Measurements from ENCODE around the gene FAM227B. TPM values are rescaled to one million over a fixed set of nuclear protein-coding genes. Genes with fewer than 3 reads are reported as not detected.
"Not testable (repeated sequence)": the region's sequence is repeated elsewhere in the genome, so short reads cannot be mapped to it uniquely, and the experiment has no call there.

The FAM227B gene
- total RNA-seq, 2 donors from 2014 or later = 3.9 to 8.0 TPM

- no peak for DNase-seq (ENCODE audit: low spot score)
- intact Hi-C loops (cut with DNase I) = no loop called here
Measured at GRCh38 chr15:49521802-49522201, 98.8 kb downstream of the FAM227B start.

- intact Hi-C loops (cut with DNase I); DNase-seq (ENCODE audit: low spot score): not testable (repeated sequence)
Measured at GRCh38 chr15:49512739-49513138, 107.9 kb downstream of the FAM227B start.

GRCh38 chr15:49507261-49507660, 113.4 kb downstream of the FAM227B start:
- intact Hi-C loops (cut with DNase I) = no loop called here
- DNase-seq (ENCODE audit: low spot score) = no peak

- intact Hi-C loops (cut with DNase I) = no loop called here
- DNase-seq (ENCODE audit: low spot score) = no peak
Measured at GRCh38 chr15:49506341-49506740, 114.3 kb downstream of the FAM227B start.

- DNase-seq (ENCODE audit: low spot score) = no peak
- intact Hi-C loops (cut with DNase I) = no loop called here
Measured at GRCh38 chr15:49501586-49501985, 119.0 kb downstream of the FAM227B start.

- DNase-seq (ENCODE audit: low spot score) = no peak
- intact Hi-C loops (cut with DNase I) = no loop called here
Measured at GRCh38 chr15:49495993-49496753, 124.4 kb downstream of the FAM227B start.

- intact Hi-C loops (cut with DNase I) = no loop called here
Measured at GRCh38 chr15:49494842-49495241, 125.8 kb downstream of the FAM227B start.

GRCh38 chr15:49492830-49493229, 127.8 kb downstream of the FAM227B start:
- DNase-seq (ENCODE audit: low spot score) = no peak
- intact Hi-C loops (cut with DNase I) = no loop called here

More at GRCh38 chr15:49494842-49495241, 125.8 kb downstream of the FAM227B start:
- no peak for DNase-seq (ENCODE audit: low spot score)

GRCh38 chr15:49492151-49492550, 128.5 kb downstream of the FAM227B start:
- intact Hi-C loops (cut with DNase I) = no loop called here
- no peak for DNase-seq (ENCODE audit: low spot score)

GRCh38 chr15:49490966-49491365, 129.7 kb downstream of the FAM227B start:
- intact Hi-C loops (cut with DNase I) = no loop called here
- DNase-seq (ENCODE audit: low spot score) = no peak

GRCh38 chr15:49485401-49485800, 135.2 kb downstream of the FAM227B start:
- intact Hi-C loops (cut with DNase I); DNase-seq (ENCODE audit: low spot score): not testable (repeated sequence)

- intact Hi-C loops (cut with DNase I); DNase-seq (ENCODE audit: low spot score): not testable (repeated sequence)
Measured at GRCh38 chr15:49478982-49479381, 141.6 kb downstream of the FAM227B start.

GRCh38 chr15:49478021-49478420, 142.6 kb downstream of the FAM227B start:
- intact Hi-C loops (cut with DNase I); DNase-seq (ENCODE audit: low spot score): not testable (repeated sequence)

GRCh38 chr15:49473031-49473430, 147.6 kb downstream of the FAM227B start:
- intact Hi-C loops (cut with DNase I) = no loop called here
- no peak for DNase-seq (ENCODE audit: low spot score)

- intact Hi-C loops (cut with DNase I) = no loop called here
- DNase-seq (ENCODE audit: low spot score) = no peak
Measured at GRCh38 chr15:49472338-49472737, 148.3 kb downstream of the FAM227B start.

- intact Hi-C loops (cut with DNase I) = no loop called here
- no peak for DNase-seq (ENCODE audit: low spot score)
Measured at GRCh38 chr15:49471733-49472132, 148.9 kb downstream of the FAM227B start.

GRCh38 chr15:49471248-49471647, 149.4 kb downstream of the FAM227B start:
- intact Hi-C loops (cut with DNase I); DNase-seq (ENCODE audit: low spot score): not testable (repeated sequence)

- DNase-seq (ENCODE audit: low spot score) = no peak
- intact Hi-C loops (cut with DNase I) = no loop called here
Measured at GRCh38 chr15:49468481-49468839, 152.2 kb downstream of the FAM227B start.

- DNase-seq (ENCODE audit: low spot score) = no peak
- intact Hi-C loops (cut with DNase I) = no loop called here
Measured at GRCh38 chr15:49467746-49468480, 152.7 kb downstream of the FAM227B start.

- DNase-seq (ENCODE audit: low spot score) = no peak
- intact Hi-C loops (cut with DNase I) = no loop called here
Measured at GRCh38 chr15:49466119-49466518, 154.5 kb downstream of the FAM227B start.

- intact Hi-C loops (cut with DNase I) = no loop called here
- DNase-seq (ENCODE audit: low spot score) = no peak
Measured at GRCh38 chr15:49464522-49464921, 156.1 kb downstream of the FAM227B start.
